Measurements from ENCODE around the gene MEDAG.

Gene MEDAG

DNA sequence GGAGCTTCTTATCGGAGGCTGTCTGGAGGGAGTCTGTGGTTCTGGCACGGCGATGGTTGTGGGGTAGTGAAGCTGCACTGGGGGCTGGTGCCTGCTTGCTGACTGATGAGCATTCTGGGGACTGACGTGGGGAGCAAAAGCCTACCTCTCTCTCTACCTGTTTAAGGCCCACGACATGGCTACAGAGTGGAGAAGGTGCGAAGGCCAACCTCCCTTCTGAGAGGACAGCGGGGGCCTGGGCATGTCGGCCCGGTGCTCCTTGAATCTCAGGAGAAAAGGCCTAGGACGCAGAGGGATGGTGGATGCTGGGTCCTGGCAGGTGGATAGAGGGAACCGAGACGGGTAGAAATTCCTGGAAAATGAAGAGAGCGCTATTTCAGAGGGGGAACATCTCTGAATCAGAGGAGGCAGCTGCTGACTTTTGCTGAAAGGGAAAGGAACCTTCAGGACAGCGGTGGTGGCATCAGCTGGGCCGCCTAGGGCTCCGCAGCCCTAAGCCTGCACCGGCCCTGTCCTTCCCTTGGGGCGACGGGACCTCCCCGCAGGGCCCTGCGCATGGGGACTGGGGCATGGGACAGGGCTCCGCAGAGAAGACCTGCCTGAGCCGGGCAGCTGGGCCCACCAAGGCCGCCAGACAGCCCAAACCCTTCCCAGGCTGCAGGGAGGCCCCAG lies 35.0 kb upstream of the MEDAG start:
- Histone ChIP-seq H3K27me3 (ENCODE audit: insufficient read depth, low read depth) (no peaks in the 10 kb centered on the region), H2AFZ (ENCODE audit: low read depth) (peak overlapping the region; percentile 57; the same call in 1 of the 2 replicates), H3K4me2 (peak overlapping the region; percentile 33; the same call in 1 of the 2 replicates), H3K27ac (no peak overlapping the region), H4K20me1 (ENCODE audit: insufficient read depth) (no peaks in the 10 kb centered on the region), H3K9ac (no peak overlapping the region), H3K4me3 (IDR thresholded peaks at IDR 0.05; ENCODE audit: insufficient read depth, low read depth, low read length) (no peak overlapping the region), H3K36me3 (ENCODE audit: insufficient read depth) (no peaks in the 10 kb centered on the region), H3K79me2 (ENCODE audit: insufficient read depth, low read depth) (no peaks in the 10 kb centered on the region), H3K4me1 (ENCODE audit: low read depth, poor library complexity, severe bottlenecking) (peaks cover 8% of the 10 kb centered on the region)
- TF ChIP-seq, protein P1, sequence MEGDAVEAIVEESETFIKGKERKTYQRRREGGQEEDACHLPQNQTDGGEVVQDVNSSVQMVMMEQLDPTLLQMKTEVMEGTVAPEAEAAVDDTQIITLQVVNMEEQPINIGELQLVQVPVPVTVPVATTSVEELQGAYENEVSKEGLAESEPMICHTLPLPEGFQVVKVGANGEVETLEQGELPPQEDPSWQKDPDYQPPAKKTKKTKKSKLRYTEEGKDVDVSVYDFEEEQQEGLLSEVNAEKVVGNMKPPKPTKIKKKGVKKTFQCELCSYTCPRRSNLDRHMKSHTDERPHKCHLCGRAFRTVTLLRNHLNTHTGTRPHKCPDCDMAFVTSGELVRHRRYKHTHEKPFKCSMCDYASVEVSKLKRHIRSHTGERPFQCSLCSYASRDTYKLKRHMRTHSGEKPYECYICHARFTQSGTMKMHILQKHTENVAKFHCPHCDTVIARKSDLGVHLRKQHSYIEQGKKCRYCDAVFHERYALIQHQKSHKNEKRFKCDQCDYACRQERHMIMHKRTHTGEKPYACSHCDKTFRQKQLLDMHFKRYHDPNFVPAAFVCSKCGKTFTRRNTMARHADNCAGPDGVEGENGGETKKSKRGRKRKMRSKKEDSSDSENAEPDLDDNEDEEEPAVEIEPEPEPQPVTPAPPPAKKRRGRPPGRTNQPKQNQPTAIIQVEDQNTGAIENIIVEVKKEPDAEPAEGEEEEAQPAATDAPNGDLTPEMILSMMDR (conservative IDR thresholded peaks at IDR 0.05; ENCODE audit: low read depth, low read length): no peak

DNA sequence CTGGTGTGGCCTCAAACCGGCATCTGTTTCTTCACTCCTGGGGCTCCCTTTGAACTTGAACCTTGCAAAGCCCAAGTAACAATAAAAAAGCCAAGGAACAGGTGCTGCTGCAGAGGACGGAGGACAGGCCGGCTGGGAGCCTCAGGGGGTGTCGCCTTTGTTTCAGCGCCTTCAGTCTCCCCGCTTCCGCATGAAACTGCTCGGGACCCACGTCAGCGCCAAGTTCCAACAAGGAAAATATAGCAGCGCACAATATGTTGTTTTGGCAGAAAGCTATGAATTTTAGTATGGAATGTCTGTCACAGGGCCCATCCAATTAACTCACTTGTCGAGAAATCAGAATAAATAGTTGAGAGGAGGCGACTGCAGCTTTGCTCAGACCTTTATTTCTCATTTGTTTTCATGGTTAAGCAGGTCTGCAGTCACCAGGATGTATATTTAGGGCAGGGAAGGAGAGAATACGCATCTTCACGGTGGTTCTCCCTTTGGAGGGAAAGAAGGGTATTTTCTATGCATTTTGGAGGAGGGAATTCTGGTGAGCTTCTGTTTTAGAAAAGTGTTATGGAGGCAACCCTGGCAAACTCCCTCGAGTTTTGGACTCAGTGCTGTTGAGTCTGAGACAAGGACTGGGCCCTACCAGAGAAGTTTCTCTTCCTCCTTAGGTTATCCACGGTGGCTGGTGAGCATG lies 34.3 kb upstream of the MEDAG start:
- H3K36me3 ChIP-seq (ENCODE audit: insufficient read depth): no peaks in the 10 kb centered on the region
- no peak overlapping the region for H3K9ac ChIP-seq
- H3K27me3 ChIP-seq (ENCODE audit: insufficient read depth, low read depth): no peaks in the 10 kb centered on the region
- H2AFZ ChIP-seq (ENCODE audit: low read depth): no peak overlapping the region
- peaks cover 8% of the 10 kb centered on the region for H3K4me1 ChIP-seq (ENCODE audit: low read depth, poor library complexity, severe bottlenecking)
- H3K4me3 ChIP-seq (IDR thresholded peaks at IDR 0.05; ENCODE audit: insufficient read depth, low read depth, low read length): no peak overlapping the region
- no peak overlapping the region for H3K4me2 ChIP-seq
- no peaks in the 10 kb centered on the region for H4K20me1 ChIP-seq (ENCODE audit: insufficient read depth)
- TF ChIP-seq, protein P1 (conservative IDR thresholded peaks at IDR 0.05; ENCODE audit: low read depth, low read length): no peak
- no peak overlapping the region for H3K27ac ChIP-seq
- no peaks in the 10 kb centered on the region for H3K79me2 ChIP-seq (ENCODE audit: insufficient read depth, low read depth)

DNA sequence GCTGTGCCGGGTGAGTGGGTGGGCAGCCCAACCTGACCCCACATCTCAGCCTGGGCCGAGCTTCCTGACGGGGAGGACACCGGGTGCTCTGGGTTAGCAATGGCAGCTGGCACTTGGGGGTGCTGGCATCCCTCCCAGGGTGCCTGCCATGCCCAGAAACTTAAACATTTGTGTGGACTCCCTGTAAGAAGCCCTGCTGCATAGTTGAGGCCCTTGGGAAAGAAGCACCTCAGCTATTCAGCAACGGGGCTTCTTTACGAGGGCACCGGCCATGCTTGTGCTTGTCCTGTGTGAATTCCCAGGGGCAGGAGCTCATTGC lies 33.8 kb upstream of the MEDAG start:
- H3K4me1 ChIP-seq (ENCODE audit: low read depth, poor library complexity, severe bottlenecking): peaks cover 8% of the 10 kb centered on the region
- H3K79me2 ChIP-seq (ENCODE audit: insufficient read depth, low read depth): no peaks in the 10 kb centered on the region
- no peak overlapping the region for H3K4me2 ChIP-seq
- H3K27ac ChIP-seq: no peak overlapping the region
- H4K20me1 ChIP-seq (ENCODE audit: insufficient read depth): no peaks in the 10 kb centered on the region
- TF ChIP-seq, protein P1 (conservative IDR thresholded peaks at IDR 0.05; ENCODE audit: low read depth, low read length): no peak
- H3K4me3 ChIP-seq (IDR thresholded peaks at IDR 0.05; ENCODE audit: insufficient read depth, low read depth, low read length): no peak overlapping the region
- no peaks in the 10 kb centered on the region for H3K36me3 ChIP-seq (ENCODE audit: insufficient read depth)
- no peak overlapping the region for H2AFZ ChIP-seq (ENCODE audit: low read depth)
- no peaks in the 10 kb centered on the region for H3K27me3 ChIP-seq (ENCODE audit: insufficient read depth, low read depth)
- H3K9ac ChIP-seq: no peak overlapping the region

DNA sequence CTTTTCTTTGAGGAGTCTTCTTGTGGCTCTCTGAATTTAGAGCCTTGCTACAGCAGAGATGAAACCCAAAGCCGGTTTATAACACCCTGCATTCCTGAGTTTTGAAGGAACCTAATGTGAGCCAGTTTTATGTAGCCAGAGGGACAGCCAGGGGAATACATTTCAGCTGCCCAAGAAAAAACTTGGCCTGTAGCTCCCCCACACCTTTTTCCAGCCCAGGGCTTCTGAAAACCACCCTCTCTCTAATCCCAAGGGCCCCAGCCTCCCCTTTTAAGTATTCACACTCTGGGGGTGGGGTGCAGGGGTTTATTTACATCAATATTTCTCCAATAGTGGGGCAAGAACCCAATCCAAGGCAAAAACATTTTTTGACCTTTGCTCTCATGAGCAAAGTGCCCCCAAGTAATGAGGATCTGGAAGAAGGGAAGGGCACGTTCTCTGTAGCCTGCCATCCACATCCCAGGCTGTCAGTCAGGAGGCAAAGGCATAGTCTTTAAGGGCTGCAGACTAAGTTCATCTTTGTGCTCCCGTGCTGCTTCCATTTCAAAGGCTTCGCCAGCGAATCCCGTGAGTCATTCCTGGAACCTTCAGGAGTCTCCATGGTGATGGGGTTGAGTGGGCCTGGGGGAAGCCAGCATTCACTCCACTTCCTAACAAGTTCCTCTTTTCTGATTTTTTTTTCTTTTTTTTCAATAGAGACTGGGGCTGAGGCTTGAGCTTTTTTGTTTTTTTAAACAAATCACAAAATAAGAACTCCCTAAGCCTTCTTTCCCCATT lies 33.2 kb upstream of the MEDAG start:
- Histone ChIP-seq H3K4me2 (no peak overlapping the region), H2AFZ (ENCODE audit: low read depth) (no peak overlapping the region), H3K9ac (no peak overlapping the region), H4K20me1 (ENCODE audit: insufficient read depth) (no peaks in the 10 kb centered on the region), H3K79me2 (ENCODE audit: insufficient read depth, low read depth) (no peaks in the 10 kb centered on the region), H3K4me3 (IDR thresholded peaks at IDR 0.05; ENCODE audit: insufficient read depth, low read depth, low read length) (no peak overlapping the region), H3K4me1 (ENCODE audit: low read depth, poor library complexity, severe bottlenecking) (peaks cover 8% of the 10 kb centered on the region), H3K27ac (no peak overlapping the region), H3K36me3 (ENCODE audit: insufficient read depth) (no peaks in the 10 kb centered on the region), H3K27me3 (ENCODE audit: insufficient read depth, low read depth) (no peaks in the 10 kb centered on the region)
- TF ChIP-seq, protein P1 (conservative IDR thresholded peaks at IDR 0.05; ENCODE audit: low read depth, low read length): no peak
